ENCODE measurements around the gene DNASE1L3. TPM values are rescaled to one million over a fixed set of nuclear protein-coding genes. Genes with fewer than 3 reads are reported as not detected.

The DNASE1L3 gene
- total and polyA plus RNA-seq, 2 donors (not counting 3 experiments of a cell fraction or from before 2014, with no cell fraction given) = 0.95 to 1.3 TPM

- CTCF ChIA-PET = interaction anchor here (0.7 to 6.6 kb wide), 2 partner anchors 9 to 12 kb away, joined by 3 to 37 read pairs; no protein-coding TSS in a partner anchor
- no peak for DNase-seq (ENCODE audit: low read depth, low spot score)
These were observed 12.4 kb downstream of the DNASE1L3 start for GRCh38 chr3:58198362-58198761.

More at GRCh38 chr3:58198362-58198761, 12.4 kb downstream of the DNASE1L3 start:
- FAIRE-seq = peak; percentile 75
- peak overlapping the region; percentile 69 for H3K4me2 ChIP-seq (ENCODE audit: insufficient read depth, low read length)
- H3K9me3 ChIP-seq (replicated peaks; ENCODE audit: control insufficient read depth, insufficient read depth, low read length) = no peaks in the 10 kb centered on the region
- TF ChIP-seq CTCF (IDR thresholded peaks at IDR 0.05; ENCODE audit: extremely low read depth in 1 of 2, insufficient read depth in 1 of 2, low read depth in 1 of 2, low read length in 2 of 2) (no peak), POLR2AphosphoS5 (IDR thresholded peaks at IDR 0.05; ENCODE audit: insufficient read depth, low read depth, low read length) (no peak), MAX (IDR thresholded peaks at IDR 0.05; ENCODE audit: insufficient read depth, insufficient read length) (no peak), EZH2 (IDR thresholded peaks at IDR 0.05; ENCODE audit: borderline replicate concordance, low read depth, low read length, severe bottlenecking) (no peak), POLR2A (IDR thresholded peaks at IDR 0.05; ENCODE audit: low read depth, low read length) (no peak), JUN (IDR thresholded peaks at IDR 0.05; ENCODE audit: borderline replicate concordance, insufficient read depth, insufficient read length, low read depth) (no peak), FOS (IDR thresholded peaks at IDR 0.05; ENCODE audit: borderline replicate concordance, insufficient read depth, low read length) (no peak), MYC (IDR thresholded peaks at IDR 0.05; ENCODE audit: low read depth, low read length) (no peak), GATA2 (IDR thresholded peaks at IDR 0.05; ENCODE audit: insufficient read depth, insufficient read length, low read depth, low read length) (no peak)
- H2AFZ ChIP-seq (ENCODE audit: low read depth, low read length) = peak overlapping the region; percentile 61
- H3K27me3 ChIP-seq (ENCODE audit: control insufficient read depth in 2 of 2, insufficient read depth in 2 of 2, low read length in 2 of 2) = no peaks in the 10 kb centered on the region
- dilution Hi-C loops (cut with MboI; ENCODE audit: extremely low pct_ligation_motif_present, low sequenced_read_pairs) (loop anchor here (10.0 kb wide), 1 partner anchor 106 kb away; the partner anchor contains the start of genes HTD2 and RPP14), intact Hi-C loops (cut with micrococcal nuclease) (loop anchor here (1.0 kb wide), 1 partner anchor 19 kb away; no protein-coding TSS in a partner anchor)
- peaks cover 21% of the 10 kb centered on the region for H3K4me1 ChIP-seq (ENCODE audit: control insufficient read depth, extremely low read depth, insufficient read depth, low read length)
- H3K36me3 ChIP-seq (ENCODE audit: control insufficient read depth in 2 of 2, extremely low read depth in 1 of 2, insufficient read depth in 2 of 2, low read length in 2 of 2) = no peaks in the 10 kb centered on the region
- no peak overlapping the region for H3K4me3 ChIP-seq (replicated peaks in 1 of 3; ENCODE audit: insufficient read depth in 1 of 3, low read depth in 1 of 3, low read length in 3 of 3)
- H3K27ac ChIP-seq (ENCODE audit: insufficient read depth, low read depth, low read length) = peak overlapping the region; percentile 52
- H3K9me1 ChIP-seq (replicated peaks; ENCODE audit: control insufficient read depth, extremely low read depth, insufficient read depth, low read length) = no peaks in the 10 kb centered on the region
- H3K9ac ChIP-seq (replicated peaks; ENCODE audit: extremely low read depth, insufficient read depth, low read length) = peak overlapping the region; percentile 18
- POLR2A ChIA-PET = no interaction called here
- H4K20me1 ChIP-seq (replicated peaks; ENCODE audit: control insufficient read depth, extremely low read depth, insufficient read depth, low read length) = no peaks in the 10 kb centered on the region
- no peaks in the 10 kb centered on the region for H3K79me2 ChIP-seq (ENCODE audit: control insufficient read depth, insufficient read depth, low read length)
- BruUV-seq (replicated peaks) = TSS peak; percentile 22

Data from endothelial cell of umbilical vein (primary cell).